Fibroblast of gingiva (primary cell): ENCODE measurements around the gene ASZ1.

Experiments used
- DNase-seq: peaks from one replicate; pipeline ENCODE4 v3.0.0-alpha.2; 2011; ENCODE audit warnings: low read depth

Gene ASZ1

DNA sequence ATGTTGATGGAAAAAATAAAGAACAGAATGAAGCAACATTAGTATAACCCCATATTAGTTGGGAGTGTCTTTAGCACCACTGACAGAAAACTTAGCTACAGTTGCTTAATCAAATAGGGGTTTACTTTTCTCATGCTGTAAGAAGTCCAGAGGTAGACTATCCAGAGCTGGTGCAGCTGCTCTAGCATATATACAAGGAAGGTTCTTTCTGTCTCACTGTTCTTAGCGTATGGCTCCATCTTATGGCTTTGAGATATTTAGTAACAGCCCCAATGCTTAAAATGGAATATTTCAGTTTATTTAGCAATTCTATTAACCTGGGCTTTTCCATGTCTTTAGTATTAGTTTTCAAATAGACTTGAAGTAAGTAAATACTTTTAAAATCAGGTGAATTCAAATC, 89.3 kb downstream of the ASZ1 start:
- DNase-seq = no peak

- DNase-seq = no peak
These were observed 94.1 kb downstream of the ASZ1 start for GRCh38 chr7:117333168-117333567.

- DNase-seq = no peak
These were observed 95.3 kb downstream of the ASZ1 start for GRCh38 chr7:117332031-117332430.

- no peak for DNase-seq
These were observed 101.5 kb downstream of the ASZ1 start for GRCh38 chr7:117325836-117326235.

DNA sequence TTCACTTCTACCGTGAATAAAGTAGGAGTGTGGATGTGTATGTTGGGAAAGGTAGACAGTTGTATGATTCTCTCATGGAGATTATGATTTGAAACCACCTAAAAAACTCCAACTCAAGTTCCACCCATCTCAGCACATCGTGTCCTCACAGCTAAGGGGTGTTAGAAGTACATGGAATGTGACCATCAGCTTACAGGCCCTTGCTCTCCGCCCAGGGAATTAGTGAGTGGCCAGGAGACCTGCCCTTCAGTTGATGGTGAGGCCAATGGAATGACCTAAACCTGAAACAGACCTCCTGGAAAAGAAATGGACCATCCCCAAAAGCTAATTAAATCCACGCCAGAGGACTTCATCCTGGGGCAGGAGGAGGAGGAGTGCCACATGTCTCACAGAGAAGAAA, 102.3 kb downstream of the ASZ1 start:
- DNase-seq = no peak

DNA sequence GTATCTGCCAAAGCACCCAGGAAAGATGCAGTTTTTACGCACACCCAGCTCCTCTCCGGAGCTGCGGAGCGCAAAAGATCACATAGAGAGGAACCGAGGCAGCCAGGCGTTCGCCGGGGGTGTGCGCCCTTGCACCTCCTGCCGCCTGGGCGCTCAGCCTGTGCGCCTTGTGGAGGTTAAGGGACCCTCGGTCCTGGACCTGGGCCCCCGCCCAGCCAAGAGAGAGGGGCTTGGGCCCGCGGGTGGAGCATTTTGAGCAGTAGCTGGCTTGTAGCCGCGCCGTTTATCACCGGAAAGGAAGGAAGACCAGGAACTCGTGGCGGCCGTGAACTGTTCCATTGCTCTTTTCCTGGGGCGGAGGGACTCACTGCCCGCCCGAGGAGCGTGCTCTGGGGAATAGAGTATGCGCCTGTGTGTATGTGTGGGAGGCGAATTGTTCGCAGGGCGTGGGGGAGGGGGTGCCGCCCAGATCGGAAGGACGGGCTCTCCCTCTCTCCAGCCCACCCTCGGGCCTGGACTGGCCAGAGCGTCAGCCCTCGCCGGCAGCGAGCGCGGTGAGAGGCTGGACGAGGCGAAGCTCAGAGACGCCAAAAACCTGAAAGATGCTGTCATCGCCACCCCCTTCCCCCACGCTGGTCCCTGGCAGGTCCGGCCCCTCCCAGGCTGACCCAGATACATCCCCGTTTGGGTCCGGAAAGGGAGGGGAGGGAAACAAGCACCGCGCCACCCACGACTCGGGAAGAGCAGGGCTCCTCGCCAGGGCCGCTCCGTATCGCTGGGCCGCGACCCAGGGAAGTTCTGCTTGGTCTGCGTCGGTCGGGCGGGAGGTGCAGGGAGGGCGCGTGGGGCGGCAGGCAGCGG, 103.2 kb downstream of the ASZ1 start:
- DNase-seq = peak; percentile 17

GRCh38 chr7:117323305-117323850, 103.9 kb downstream of the ASZ1 start:
- DNase-seq = peak; percentile 45

GRCh38 chr7:117322741-117323304, 104.5 kb downstream of the ASZ1 start, which contains the start of gene WNT2:
Gene WNT2, minus strand, starts transcription at chr7:117323058. Its CDS starts 69 bp downstream, at chr7:117322989.
- DNase-seq = no peak

- DNase-seq = no peak
These were observed 106.8 kb downstream of the ASZ1 start for GRCh38 chr7:117320523-117320922.

GRCh38 chr7:117319181-117319580, 108.1 kb downstream of the ASZ1 start:
- no peak for DNase-seq

GRCh38 chr7:117313582-117313981, 113.7 kb downstream of the ASZ1 start:
- no peak for DNase-seq
